HG02981 (cell line): ENCODE measurements around the gene LRP6.

Source experiments
- ATAC-seq: cut with Tn5 transposase; IDR thresholded peaks from one replicate; pipeline ENCODE4 v1.9.1; 2021; ENCODE audit warnings: mild to moderate bottlenecking, moderate library complexity; ENCODE audit not compliant: unreplicated experiment

LRP6 gene

DNA sequence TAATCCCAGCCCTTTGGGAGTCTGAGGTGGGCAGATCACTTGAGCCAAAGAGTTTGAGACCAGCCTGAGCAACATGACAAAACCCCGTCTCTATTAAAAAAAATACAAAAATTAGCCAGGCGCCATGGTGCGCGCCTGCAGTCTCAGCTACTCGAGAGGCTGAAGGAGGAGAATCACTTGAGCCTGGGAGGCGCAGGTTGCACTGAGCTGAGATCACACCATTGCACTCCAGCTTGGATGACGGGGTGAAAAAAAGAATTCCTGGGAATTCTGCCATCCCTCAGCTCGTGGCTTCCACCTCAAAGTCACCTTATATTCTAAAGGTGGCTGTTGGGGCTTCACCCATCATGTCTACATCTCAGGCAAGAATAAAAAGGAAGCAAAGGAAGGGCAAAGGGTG is 183.2 kb downstream of the LRP6 start:
- ATAC-seq: no peak

DNA sequence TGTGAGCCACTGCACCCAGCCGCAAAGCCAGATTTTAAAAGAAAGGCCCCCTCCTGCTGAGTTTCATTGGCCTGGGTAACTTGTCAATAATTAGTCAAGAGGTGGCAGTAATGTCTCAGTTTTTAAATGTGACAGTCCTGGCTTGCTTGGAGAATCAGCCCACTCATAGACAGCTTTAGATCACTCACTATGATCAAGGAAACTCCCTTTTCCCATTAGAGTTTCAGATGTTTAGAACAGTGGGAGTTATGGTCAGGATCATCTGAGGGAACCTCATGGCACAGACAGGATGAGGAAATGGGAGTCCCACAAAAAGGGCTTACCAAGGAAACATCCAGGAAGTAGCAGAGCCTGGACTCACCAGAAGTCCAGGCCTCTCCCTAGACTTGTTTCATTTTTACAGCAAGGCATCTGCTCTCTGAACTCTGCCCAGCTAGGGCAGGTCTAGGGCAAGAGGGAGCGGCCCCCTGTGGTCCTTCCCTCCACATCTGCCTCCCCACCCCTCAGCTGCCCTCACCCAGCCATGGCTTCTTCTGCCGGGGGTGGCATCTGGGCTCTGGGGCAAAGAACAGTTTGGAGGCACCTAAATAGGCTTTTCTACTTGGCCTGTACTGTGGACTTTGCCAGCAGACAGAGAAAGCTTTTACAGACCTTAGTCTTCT is 184.9 kb downstream of the LRP6 start:
- ATAC-seq: no peak

DNA sequence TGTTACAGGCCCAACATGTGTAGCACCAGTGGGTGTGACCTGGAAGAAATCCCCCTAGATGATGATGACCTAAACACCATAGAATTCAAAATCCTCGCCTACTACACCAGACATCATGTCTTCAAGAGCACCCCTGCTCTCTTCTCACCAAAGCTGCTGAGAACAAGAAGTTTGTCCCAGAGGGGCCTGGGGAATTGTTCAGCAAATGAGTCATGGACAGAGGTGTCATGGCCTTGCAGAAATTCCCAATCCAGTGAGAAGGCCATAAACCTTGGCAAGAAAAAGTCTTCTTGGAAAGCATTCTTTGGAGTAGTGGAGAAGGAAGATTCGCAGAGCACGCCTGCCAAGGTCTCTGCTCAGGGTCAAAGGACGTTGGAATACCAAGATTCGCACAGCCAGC is 187.6 kb downstream of the LRP6 start:
- no peak for ATAC-seq

DNA sequence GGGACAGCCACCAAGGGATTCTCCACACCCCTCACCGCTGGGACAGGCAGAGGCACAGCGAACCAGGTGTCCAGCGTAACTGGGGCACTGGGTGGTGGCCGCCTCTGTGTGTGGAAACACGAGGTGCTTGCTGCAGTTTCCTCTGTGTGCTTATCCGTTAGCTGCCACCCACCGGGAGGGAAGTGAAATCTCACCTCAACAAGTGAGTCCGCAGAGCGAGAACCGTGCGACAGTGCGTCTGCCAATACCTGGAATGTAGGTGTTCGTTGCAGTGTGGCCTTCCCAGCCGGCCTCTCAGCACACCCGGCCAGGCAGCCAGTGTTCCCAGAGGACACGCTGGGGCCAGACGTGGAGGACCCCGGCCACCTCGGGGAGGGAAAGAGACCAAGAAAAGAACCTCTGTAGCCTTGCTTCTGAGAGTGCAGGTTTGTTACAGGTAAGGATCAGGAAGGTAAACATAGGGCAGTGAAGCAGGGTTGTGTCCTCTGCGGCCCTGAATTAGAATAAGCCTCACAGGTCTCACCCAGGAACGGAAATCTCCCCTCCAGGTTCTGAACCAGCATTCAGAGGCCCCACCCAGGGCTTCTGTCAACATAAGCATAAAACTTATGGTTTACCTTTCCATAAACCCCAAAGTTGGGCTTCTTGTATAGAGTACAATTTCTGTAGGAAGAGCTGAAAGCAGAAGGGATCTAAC is 194.6 kb downstream of the LRP6 start:
- ATAC-seq: no peak

DNA sequence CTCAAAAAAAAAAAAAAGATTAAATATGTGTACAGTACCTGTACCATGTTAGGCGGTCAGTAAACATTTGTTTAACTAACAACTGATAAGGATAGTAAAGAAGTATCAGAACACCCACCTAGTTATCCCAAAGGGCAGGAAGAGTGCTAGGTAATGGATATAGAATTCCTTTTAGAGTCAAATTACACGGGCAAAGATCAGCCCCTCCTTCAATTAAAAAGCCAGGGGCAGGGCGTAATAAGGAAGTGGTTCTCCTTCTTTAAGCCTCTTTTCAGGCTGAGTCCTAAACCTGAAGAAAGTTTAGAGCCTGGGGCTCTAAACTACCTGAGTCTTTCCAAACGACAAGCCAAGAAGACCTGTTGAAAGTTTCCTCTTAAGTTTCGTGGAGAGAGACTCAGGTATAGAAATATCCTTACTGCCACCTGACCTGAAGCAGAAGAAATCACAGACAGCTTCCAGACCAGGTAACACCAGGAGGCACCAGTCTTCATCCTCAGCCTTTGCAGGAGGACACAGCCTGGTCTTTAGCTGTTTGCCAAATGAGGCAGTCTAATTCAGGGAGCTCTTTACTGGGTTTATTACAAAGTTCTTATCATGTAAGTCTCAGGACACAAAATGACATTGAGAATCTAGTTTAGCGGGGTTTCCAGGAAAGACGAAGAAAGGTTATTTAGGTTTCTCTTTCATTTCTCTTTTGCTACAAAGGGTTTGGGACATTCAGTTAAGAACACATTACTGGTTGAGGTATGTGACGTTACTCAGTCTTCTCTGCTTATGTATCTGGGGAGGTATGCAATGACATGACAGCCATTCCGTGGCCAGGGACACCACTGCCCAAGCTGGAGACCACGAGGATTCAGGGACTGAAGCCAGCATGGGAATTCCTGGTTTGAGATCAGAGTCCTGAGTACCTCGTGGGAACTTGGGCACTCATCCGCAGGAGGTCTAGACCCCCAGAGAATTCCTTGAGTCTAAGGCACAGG is 195.9 kb downstream of the LRP6 start, which contains the start of gene BCL2L14:
Gene BCL2L14, plus strand, starts transcription at position 266 of the 983 bp plus-strand sequence. CDS start 8,367 bp downstream, outside the sequence.
- no peak for ATAC-seq

DNA sequence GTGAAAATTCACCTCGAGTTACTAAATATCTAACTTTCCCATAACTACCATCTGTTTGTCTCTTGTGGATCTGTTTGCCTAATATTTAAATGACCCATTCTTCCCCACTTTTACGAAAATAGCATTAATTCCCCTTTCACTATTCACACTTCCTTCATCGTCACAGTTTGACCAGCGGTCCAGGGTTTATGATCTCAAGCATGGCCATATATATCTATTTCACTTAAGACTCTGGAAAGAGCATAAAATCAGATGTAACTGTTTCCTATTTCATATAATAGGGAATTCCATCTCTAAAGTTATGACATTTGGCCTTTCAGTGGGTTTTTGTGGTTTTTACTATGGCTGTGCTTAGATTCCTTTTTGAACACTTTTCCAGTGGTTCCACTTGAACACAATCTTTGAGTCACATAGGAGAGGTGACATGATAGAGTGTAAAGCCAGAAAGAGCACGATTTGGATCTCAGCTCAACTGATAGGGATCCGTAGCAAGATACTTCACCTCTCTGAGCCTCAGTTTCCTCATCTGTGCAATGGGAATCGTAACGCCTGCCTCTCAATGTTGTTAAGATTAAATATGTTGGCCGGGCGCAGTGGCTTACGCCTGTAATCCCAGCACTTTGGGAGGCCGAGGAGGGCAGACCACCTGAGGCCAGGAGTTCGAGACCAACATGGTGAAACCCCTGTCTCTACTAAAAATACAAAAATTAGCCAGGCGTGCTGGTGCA is 196.9 kb downstream of the LRP6 start:
- no peak for ATAC-seq

DNA sequence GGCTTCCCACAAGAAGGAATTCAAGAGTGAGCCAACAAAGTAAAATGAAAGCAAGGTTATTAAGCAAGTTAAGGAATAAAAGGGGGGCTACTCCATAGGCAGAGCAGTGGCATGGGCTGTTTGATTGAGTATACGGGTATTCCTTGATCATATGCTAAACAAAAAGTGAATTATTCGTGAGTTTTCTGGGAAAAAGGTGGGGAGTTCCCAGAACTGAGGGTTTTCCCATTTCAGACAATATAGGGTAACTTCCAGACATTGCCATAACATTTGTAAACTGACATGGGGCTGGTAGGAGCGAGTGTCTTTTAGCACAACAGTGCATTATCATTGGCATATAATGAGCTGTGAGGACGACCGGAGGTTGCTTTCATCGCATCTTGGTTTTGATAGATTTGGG is 198.1 kb downstream of the LRP6 start:
- ATAC-seq: no peak
